Neural crest cell (in vitro differentiated cells): ENCODE results near the gene CYP2W1. TPM values are rescaled to one million over a fixed set of nuclear protein-coding genes. Genes with fewer than 3 reads are reported as not detected.

Experiments used
- DNase-seq: peaks from one replicate; pipeline ENCODE4 v3.0.0; 2021; ENCODE audit warnings: low read depth, mixed read lengths, low spot score
- H3K27ac Mint-ChIP-seq: one replicate; pipeline ENCODE4 v1.8.0; 2021; ENCODE audit warnings: mild to moderate bottlenecking, mixed read lengths; ENCODE audit not compliant: unreplicated experiment
- H3K27me3 Mint-ChIP-seq: 2 replicates; pipeline ENCODE4 v1.8.0; 2021; ENCODE audit warnings: low read depth, mild to moderate bottlenecking, mixed read lengths
- H3K36me3 Mint-ChIP-seq: 2 replicates; pipeline ENCODE4 v1.8.0; 2021; ENCODE audit warnings: low read depth, mild to moderate bottlenecking, mixed read lengths
- H3K4me1 Mint-ChIP-seq: 2 replicates; pipeline ENCODE4 v1.8.0; 2021; ENCODE audit warnings: mixed read lengths
- H3K4me3 Mint-ChIP-seq: one replicate; pipeline ENCODE4 v1.8.0; 2021; ENCODE audit warnings: mild to moderate bottlenecking, mixed read lengths
- H3K9me3 Mint-ChIP-seq: 2 replicates; pipeline ENCODE4 v1.8.0; 2021; ENCODE audit warnings: mixed read lengths
- total RNA-seq: library from RNA; stranded (reverse); gene quantifications from 2 replicates; pipeline ENCODE4 v1.2.1, GENCODE V29; 2021
- TF ChIP-seq, protein P1 (sequence below): fragments of 200-600 bp; sonication (generic); conservative IDR thresholded peaks from 2 replicates; pipeline ENCODE4 v1.5.0; 2021; ENCODE audit warnings: antibody characterized with exemption, mild to moderate bottlenecking

The CYP2W1 gene
- total RNA-seq, 1 donor from 2014 or later = not detected

DNA sequence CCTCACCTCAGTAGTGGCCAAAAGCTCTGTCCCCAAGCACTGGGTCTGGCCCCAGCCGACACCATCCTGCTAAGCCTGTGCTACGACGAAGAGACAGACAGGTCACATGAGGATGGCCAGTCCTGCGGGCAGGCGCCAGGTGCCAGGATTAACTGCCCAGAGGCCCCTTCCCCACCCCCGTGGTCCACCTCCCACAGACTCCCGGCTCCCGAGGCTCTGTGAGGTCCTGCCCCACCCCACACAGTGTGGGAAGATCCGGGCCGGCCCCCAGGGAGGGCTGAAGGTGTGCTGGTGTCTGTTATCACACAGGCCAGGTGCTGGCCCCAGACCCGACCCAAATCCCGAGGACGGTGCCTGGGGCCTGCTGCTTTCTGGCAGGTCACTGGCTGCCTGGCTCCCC is 27.2 kb downstream of the CYP2W1 start:
- Mint-ChIP-seq H3K9me3 (no peaks in the 10 kb centered on the region), H3K36me3 (peaks cover 3% of the 10 kb centered on the region), H3K27me3 (no peaks in the 10 kb centered on the region), H3K4me1 (peaks cover 7% of the 10 kb centered on the region), H3K4me3 (no peak overlapping the region), H3K27ac (no peak overlapping the region)
- TF ChIP-seq, protein P1, sequence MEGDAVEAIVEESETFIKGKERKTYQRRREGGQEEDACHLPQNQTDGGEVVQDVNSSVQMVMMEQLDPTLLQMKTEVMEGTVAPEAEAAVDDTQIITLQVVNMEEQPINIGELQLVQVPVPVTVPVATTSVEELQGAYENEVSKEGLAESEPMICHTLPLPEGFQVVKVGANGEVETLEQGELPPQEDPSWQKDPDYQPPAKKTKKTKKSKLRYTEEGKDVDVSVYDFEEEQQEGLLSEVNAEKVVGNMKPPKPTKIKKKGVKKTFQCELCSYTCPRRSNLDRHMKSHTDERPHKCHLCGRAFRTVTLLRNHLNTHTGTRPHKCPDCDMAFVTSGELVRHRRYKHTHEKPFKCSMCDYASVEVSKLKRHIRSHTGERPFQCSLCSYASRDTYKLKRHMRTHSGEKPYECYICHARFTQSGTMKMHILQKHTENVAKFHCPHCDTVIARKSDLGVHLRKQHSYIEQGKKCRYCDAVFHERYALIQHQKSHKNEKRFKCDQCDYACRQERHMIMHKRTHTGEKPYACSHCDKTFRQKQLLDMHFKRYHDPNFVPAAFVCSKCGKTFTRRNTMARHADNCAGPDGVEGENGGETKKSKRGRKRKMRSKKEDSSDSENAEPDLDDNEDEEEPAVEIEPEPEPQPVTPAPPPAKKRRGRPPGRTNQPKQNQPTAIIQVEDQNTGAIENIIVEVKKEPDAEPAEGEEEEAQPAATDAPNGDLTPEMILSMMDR = no peak
- no peak for DNase-seq

DNA sequence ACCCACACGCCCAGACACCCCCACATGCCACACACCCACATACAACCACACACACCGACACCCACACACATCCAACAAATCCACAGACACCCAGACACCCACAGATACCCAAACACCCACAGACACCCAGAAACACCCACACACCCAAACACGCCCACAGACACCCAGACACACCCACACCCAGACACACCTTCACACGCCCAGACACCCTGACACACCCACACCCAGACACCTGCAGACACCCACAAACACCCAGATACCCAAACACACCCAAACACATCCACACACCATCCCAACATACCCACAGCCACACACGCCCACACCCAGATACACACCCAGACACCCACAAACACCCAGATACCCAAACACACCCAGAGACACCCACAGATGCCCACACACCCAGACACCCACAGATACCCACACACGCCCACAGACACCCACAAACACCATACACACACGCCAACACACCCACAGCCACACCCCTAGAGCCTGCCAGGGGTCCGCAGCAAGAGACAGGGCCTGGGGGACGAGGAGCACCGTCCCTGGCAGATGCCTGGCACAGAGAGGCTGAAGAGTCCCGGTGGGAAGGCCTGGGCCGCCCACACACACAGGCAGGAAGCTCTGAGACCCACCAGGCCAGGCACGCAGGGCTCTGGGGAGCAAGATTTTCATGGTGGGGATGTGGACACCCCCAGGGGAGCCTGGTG is 28.5 kb downstream of the CYP2W1 start:
- TF ChIP-seq, protein P1 = no peak
- no peaks in the 10 kb centered on the region for H3K9me3 Mint-ChIP-seq
- no peak for DNase-seq
- H3K27me3 Mint-ChIP-seq = no peaks in the 10 kb centered on the region
- H3K36me3 Mint-ChIP-seq = no peaks in the 10 kb centered on the region
- peaks cover 7% of the 10 kb centered on the region for H3K4me1 Mint-ChIP-seq
- H3K4me3 Mint-ChIP-seq = no peak overlapping the region
- no peak overlapping the region for H3K27ac Mint-ChIP-seq

DNA sequence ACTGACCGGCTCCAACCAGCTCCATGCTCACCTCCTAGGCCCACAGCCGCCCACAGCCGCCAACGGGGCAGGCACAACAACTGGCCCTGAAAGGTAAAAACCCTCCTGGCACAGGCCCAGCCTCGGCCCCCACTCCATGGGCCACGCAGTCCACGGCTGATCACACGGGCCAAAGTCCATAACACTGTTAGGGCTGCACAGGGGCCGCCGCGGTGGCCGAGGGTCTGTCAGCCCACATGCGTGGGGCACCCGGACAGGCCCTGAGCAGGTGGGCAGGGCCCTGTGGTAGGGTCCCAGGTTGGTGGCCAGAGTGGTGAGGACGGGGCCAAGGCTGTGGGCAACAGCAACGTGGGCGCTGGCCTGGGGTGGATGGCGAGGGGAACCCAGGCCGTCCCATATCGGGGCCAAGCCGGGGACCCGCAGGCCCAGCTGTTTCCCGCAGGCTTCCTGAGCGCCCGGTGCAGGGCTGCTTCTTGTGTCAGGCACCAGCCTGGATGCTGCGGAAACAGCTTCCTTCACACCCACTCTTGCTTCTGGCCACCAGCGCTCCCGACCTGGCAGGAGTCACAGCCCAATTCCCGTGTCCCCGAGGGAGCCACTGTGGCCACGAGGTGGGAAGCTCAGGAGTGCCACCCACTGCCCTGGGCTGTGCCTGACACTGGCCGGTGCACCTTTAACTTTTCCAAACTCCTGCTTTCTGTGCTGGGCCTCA is 29.2 kb downstream of the CYP2W1 start:
- TF ChIP-seq, protein P1 = no peak
- no peaks in the 10 kb centered on the region for H3K27me3 Mint-ChIP-seq
- peaks cover 7% of the 10 kb centered on the region for H3K4me1 Mint-ChIP-seq
- no peaks in the 10 kb centered on the region for H3K36me3 Mint-ChIP-seq
- no peak overlapping the region for H3K4me3 Mint-ChIP-seq
- DNase-seq = no peak
- no peaks in the 10 kb centered on the region for H3K9me3 Mint-ChIP-seq
- H3K27ac Mint-ChIP-seq = no peak overlapping the region

DNA sequence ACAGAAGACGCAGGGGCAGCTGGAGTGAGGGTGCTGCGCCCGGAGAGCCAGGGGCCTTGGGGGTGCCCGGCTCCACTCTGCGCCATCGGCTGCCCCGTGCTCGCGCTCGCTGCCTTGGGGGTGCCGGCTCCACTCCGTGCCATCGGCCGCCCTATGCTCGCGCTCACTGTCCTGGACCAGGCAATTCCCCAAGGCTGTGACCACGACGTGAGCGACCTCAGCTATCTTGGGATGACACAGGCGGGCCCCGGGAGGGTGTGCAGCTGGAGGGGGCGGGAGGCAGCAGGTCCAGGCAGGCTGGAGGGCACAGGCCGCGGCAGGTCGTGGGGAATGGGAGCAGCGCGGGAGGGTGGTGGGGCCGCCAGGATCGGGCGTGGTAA is 29.7 kb downstream of the CYP2W1 start:
- H3K27me3 Mint-ChIP-seq = no peaks in the 10 kb centered on the region
- H3K27ac Mint-ChIP-seq = no peak overlapping the region
- H3K4me1 Mint-ChIP-seq = peaks cover 7% of the 10 kb centered on the region
- no peak for DNase-seq
- H3K9me3 Mint-ChIP-seq = no peaks in the 10 kb centered on the region
- H3K4me3 Mint-ChIP-seq = no peak overlapping the region
- TF ChIP-seq, protein P1 = no peak
- no peaks in the 10 kb centered on the region for H3K36me3 Mint-ChIP-seq

DNA sequence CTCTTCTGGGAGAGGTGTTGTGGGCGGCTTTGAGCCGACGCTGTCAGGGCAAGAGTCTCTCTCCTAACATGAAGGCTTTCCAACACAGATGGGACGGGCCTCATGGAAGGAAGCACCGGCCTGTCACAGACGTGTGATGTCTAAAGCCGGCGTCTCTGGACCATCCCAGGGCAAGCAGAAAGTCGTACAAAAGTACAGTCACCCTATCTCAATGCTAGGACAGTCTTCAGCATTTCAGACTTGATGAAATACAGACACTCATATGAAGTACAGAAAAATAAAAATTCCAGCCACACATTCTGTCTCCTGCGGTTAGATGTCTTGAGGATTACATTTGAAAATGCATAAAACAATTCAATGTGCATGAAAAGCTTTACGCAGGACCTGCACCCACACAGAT is 30.6 kb downstream of the CYP2W1 start:
- H3K4me3 Mint-ChIP-seq = no peak overlapping the region
- no peaks in the 10 kb centered on the region for H3K36me3 Mint-ChIP-seq
- peaks cover 7% of the 10 kb centered on the region for H3K4me1 Mint-ChIP-seq
- no peak overlapping the region for H3K27ac Mint-ChIP-seq
- H3K9me3 Mint-ChIP-seq = no peaks in the 10 kb centered on the region
- TF ChIP-seq, protein P1 = no peak
- H3K27me3 Mint-ChIP-seq = no peaks in the 10 kb centered on the region
- DNase-seq = no peak
